SK-N-SH (cell line): ENCODE data around the gene LHX5. TPM values are rescaled to one million over a fixed set of nuclear protein-coding genes. Genes with fewer than 3 reads are reported as not detected.

Source experiments
- CTCF ChIA-PET: fragments of 300-600, 350-600 bp; formaldehyde crosslinking; extraction: SDS; loops from one replicate; lab custom pipeline; 2021; lab: Yijun Ruan, JAX
- POLR2A ChIA-PET: fragments of 350-600 bp; sonication (Branson Sonifier 250); formaldehyde crosslinking; extraction: SDS; loops from one replicate; lab custom pipeline; 2020; ENCODE audit warnings: antibody characterized with exemption, inconsistent platforms; lab: Yijun Ruan, JAX
- DNase-seq: peaks from one replicate; pipeline ENCODE4 v3.0.0; 2012
- H2AFZ ChIP-seq: fragments of 200-600 bp; sonication (generic); 2 replicates; pipeline ENCODE4 v1.8.1; 2016; ENCODE audit warnings: antibody characterized with exemption, mild to moderate bottlenecking, low read depth
- H3F3A ChIP-seq: fragments of 200-600 bp; sonication (generic); replicated peaks from 2 replicates; pipeline ENCODE3; 2016; ENCODE audit warnings: antibody characterized with exemption, mild to moderate bottlenecking; ENCODE audit not compliant: insufficient read depth
- H3K27ac ChIP-seq, 2 experiments: fragments of 200-500 bp in 1 of 2; fragments of 200-600 bp in 1 of 2; sonication (Bioruptor generic) in 1 of 2; sonication (generic), shearing (Covaris generic) in 1 of 2; 2 replicates each; pipeline versions ENCODE4 v1.5.1 to v1.6.1; 2014 to 2016; ENCODE audit warnings: low read depth in 2 of 2, inconsistent platforms in 1 of 2, low read length in 1 of 2, mild to moderate bottlenecking in 1 of 2, mixed read lengths in 1 of 2
- H3K27me3 ChIP-seq: fragments of 200-600 bp; sonication (generic), shearing (Covaris generic); 2 replicates; pipeline ENCODE4 v1.6.1; 2016; ENCODE audit warnings: mixed run types; ENCODE audit not compliant: insufficient read depth
- H3K36me3 ChIP-seq, 2 experiments: fragments of 200-500 bp in 1 of 2; fragments of 200-600 bp in 1 of 2; sonication (Bioruptor generic) in 1 of 2; sonication (generic) in 1 of 2; replicated peaks in 1 of 2; 2 replicates each; pipeline versions ENCODE3 to v1.5.1; 2014 to 2016; ENCODE audit warnings: low read length in 1 of 2, mild to moderate bottlenecking in 1 of 2; ENCODE audit not compliant: insufficient read depth in 2 of 2, control insufficient read depth in 1 of 2
- H3K4me1 ChIP-seq, 2 experiments: fragments of 200-500 bp in 1 of 2; fragments of 200-600 bp in 1 of 2; sonication (Bioruptor generic) in 1 of 2; sonication (generic), shearing (Covaris generic) in 1 of 2; 2 replicates each; pipeline versions ENCODE4 v1.5.1 to v1.6.1; 2014 to 2016; ENCODE audit warnings: low read depth in 1 of 2, low read length in 1 of 2, mixed run types in 1 of 2; ENCODE audit not compliant: insufficient read depth in 2 of 2, control insufficient read depth in 1 of 2
- H3K4me2 ChIP-seq: fragments of 200-600 bp; sonication (generic), shearing (Covaris generic); 2 replicates; pipeline ENCODE4 v1.6.1; 2017; ENCODE audit warnings: mixed run types
- H3K4me3 ChIP-seq, 2 experiments: fragments of 200-500 bp in 1 of 2; fragments of 200-600 bp in 1 of 2; sonication (Bioruptor generic) in 1 of 2; sonication (generic), shearing (Covaris generic) in 1 of 2; 2 replicates each; pipeline versions ENCODE4 v1.5.1 to v1.8.1; 2014 to 2016; ENCODE audit warnings: low read depth in 2 of 2, inconsistent platforms in 1 of 2, low read length in 1 of 2, mild to moderate bottlenecking in 1 of 2, mixed read lengths in 1 of 2, moderate library complexity in 1 of 2
- H3K79me2 ChIP-seq: fragments of 200-600 bp; sonication (generic); 2 replicates; pipeline ENCODE4 v1.8.1; 2017; ENCODE audit warnings: mild to moderate bottlenecking; ENCODE audit not compliant: insufficient read depth
- H3K9ac ChIP-seq: fragments of 200-600 bp; sonication (generic); 2 replicates; pipeline ENCODE4 v1.6.1; 2017; ENCODE audit warnings: mixed run types
- H3K9me2 ChIP-seq: fragments of 200-600 bp; sonication (generic); 2 replicates; pipeline ENCODE4 v1.6.1; 2017; ENCODE audit warnings: mixed run types
- H3K9me3 ChIP-seq: fragments of 200-600 bp; sonication (generic); 2 replicates; pipeline ENCODE4 v1.6.1; 2017; ENCODE audit warnings: mixed run types, mild to moderate bottlenecking, moderate library complexity
- H4K20me1 ChIP-seq: fragments of 200-600 bp; sonication (generic); 2 replicates; pipeline ENCODE4 v1.6.1; 2017; ENCODE audit warnings: mild to moderate bottlenecking, mixed run types; ENCODE audit not compliant: insufficient read depth
- CHD2 ChIP-seq: fragments of 150-350 bp; IDR thresholded peaks from 2 replicates; pipeline ENCODE4 v1.6.1; 2018; ENCODE audit warnings: low read length; ENCODE audit not compliant: partially characterized antibody
- ELF1 ChIP-seq: IDR thresholded peaks from 2 replicates; pipeline ENCODE4 v1.4.0; 2012
- EP300 ChIP-seq, 2 experiments: IDR thresholded peaks; 2 replicates each; pipeline versions ENCODE4 v1.4.0 to v1.6.1; 2012; ENCODE audit warnings: borderline replicate concordance in 1 of 2, low read depth in 1 of 2, low read length in 1 of 2
- FOSL2 ChIP-seq: IDR thresholded peaks from 2 replicates; pipeline ENCODE4 v1.4.0; 2012; ENCODE audit warnings: low read depth, mild to moderate bottlenecking, moderate library complexity, borderline replicate concordance
- GABPA ChIP-seq: IDR thresholded peaks from 2 replicates; pipeline ENCODE4 v1.4.0; 2012; ENCODE audit warnings: low read depth, mild to moderate bottlenecking
- GATA2 ChIP-seq: sonication (generic); formaldehyde crosslinking; IDR thresholded peaks from 2 replicates; pipeline ENCODE4 v1.5.0; 2020; ENCODE audit warnings: mild to moderate bottlenecking, missing genetic modification reagents
- IRF3 ChIP-seq: fragments of 150-350 bp; IDR thresholded peaks from 2 replicates; pipeline ENCODE4 v1.6.1; 2016; ENCODE audit warnings: mild to moderate bottlenecking, low read depth, low read length
- MEF2A ChIP-seq: IDR thresholded peaks from 2 replicates; pipeline ENCODE4 v1.4.0; 2012; ENCODE audit warnings: low read depth, borderline replicate concordance
- MXI1 ChIP-seq: IDR thresholded peaks from 2 replicates; pipeline ENCODE4 v1.6.1; 2012; ENCODE audit warnings: mild to moderate bottlenecking, low read depth, low read length, improper control_type of control experiment
- NRF1 ChIP-seq: IDR thresholded peaks from 2 replicates; pipeline ENCODE4 v1.6.1; 2012; ENCODE audit warnings: low read depth, mild to moderate bottlenecking, low read length
- RAD21 ChIP-seq: IDR thresholded peaks from 2 replicates; pipeline ENCODE4 v1.6.1; 2012; ENCODE audit warnings: mild to moderate bottlenecking, low read length
- RFX5 ChIP-seq: IDR thresholded peaks from 2 replicates; pipeline ENCODE4 v1.6.1; 2012; ENCODE audit warnings: mild to moderate bottlenecking, improper control_type of control experiment, low read length
- SIN3A ChIP-seq: IDR thresholded peaks from 2 replicates; pipeline ENCODE4 v1.6.1; 2012; ENCODE audit warnings: low read depth, mild to moderate bottlenecking, low read length, moderate library complexity, borderline replicate concordance
- SMC3 ChIP-seq: IDR thresholded peaks from 2 replicates; pipeline ENCODE4 v1.6.1; 2012; ENCODE audit warnings: low read depth, low read length, improper control_type of control experiment
- TEAD4 ChIP-seq: IDR thresholded peaks from 2 replicates; pipeline ENCODE4 v1.4.0; 2012; ENCODE audit warnings: mild to moderate bottlenecking, borderline replicate concordance; ENCODE audit not compliant: insufficient read depth
- WGBS: methylation state at CpG from one replicate; pipeline ENCODE4 v1.1.6; 2017; ENCODE audit warnings: low lambda C conversion rate; 5-methylcytosine and 5-hydroxymethylcytosine counted together
- polyA plus RNA-seq, 3 experiments: library from polyadenylated mRNA; depleted of rRNA; stranded (reverse); fragments of >200 nt; gene quantifications; 2 replicates each; pipeline ENCODE4 v1.2.3, GENCODE V29; 2012
- TF ChIP-seq, protein P1 (sequence below): IDR thresholded peaks from 2 replicates; pipeline ENCODE4 v1.4.0; 2012; ENCODE audit warnings: low read depth, borderline replicate concordance
- TF ChIP-seq, protein P2 (sequence below): fragments of 200-600 bp; sonication (generic); IDR thresholded peaks from 2 replicates; pipeline ENCODE4 v1.6.1; 2017; ENCODE audit warnings: antibody characterized with exemption, mild to moderate bottlenecking, moderate library complexity
- TF ChIP-seq, protein P3 (sequence below): IDR thresholded peaks from 2 replicates; pipeline ENCODE4 v1.4.0; 2012; ENCODE audit warnings: low read depth
- TF ChIP-seq, protein P4 (sequence below): fragments of 150-350 bp; IDR thresholded peaks from 2 replicates; pipeline ENCODE4 v1.6.1; 2017; ENCODE audit warnings: antibody characterized with exemption, low read length, low read depth, borderline replicate concordance

LHX5 gene
- polyA plus RNA-seq, 1 of the 3 experiments (the other 2 are of a cell fraction) = not detected

GRCh38 chr12:113449839-113450238 is 21.8 kb downstream of the LHX5 start:
- DNase-seq = no peak
- H3K27me3 ChIP-seq = peaks cover 6% of the 10 kb centered on the region; the same call in 1 of the 2 replicates
- CTCF ChIA-PET = interaction anchor here (1.0 kb wide), 1 partner anchor 12 kb away, joined by 5 read pairs; no protein-coding TSS in a partner anchor
- no peak overlapping the region for H2AFZ ChIP-seq
- 22% methylated on average over 1 of the region's 1 CpG for WGBS
- H3K9me2 ChIP-seq = no peaks in the 10 kb centered on the region
- no peak overlapping the region for H3K27ac ChIP-seq
- TF ChIP-seq ELF1 (no peak), RAD21 (no peak)
- TF ChIP-seq, protein P1, sequence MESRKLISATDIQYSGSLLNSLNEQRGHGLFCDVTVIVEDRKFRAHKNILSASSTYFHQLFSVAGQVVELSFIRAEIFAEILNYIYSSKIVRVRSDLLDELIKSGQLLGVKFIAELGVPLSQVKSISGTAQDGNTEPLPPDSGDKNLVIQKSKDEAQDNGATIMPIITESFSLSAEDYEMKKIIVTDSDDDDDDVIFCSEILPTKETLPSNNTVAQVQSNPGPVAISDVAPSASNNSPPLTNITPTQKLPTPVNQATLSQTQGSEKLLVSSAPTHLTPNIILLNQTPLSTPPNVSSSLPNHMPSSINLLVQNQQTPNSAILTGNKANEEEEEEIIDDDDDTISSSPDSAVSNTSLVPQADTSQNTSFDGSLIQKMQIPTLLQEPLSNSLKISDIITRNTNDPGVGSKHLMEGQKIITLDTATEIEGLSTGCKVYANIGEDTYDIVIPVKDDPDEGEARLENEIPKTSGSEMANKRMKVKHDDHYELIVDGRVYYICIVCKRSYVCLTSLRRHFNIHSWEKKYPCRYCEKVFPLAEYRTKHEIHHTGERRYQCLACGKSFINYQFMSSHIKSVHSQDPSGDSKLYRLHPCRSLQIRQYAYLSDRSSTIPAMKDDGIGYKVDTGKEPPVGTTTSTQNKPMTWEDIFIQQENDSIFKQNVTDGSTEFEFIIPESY = no peak
- H3K4me2 ChIP-seq = no peak overlapping the region
- H3K9me3 ChIP-seq = no peaks in the 10 kb centered on the region
- H3K79me2 ChIP-seq = no peaks in the 10 kb centered on the region
- H3K4me3 ChIP-seq = no peak overlapping the region
- no peaks in the 10 kb centered on the region for H4K20me1 ChIP-seq
- POLR2A ChIA-PET = no interaction called here
- no peak overlapping the region for H3K9ac ChIP-seq
- no peaks in the 10 kb centered on the region for H3K36me3 ChIP-seq
- no peaks in the 10 kb centered on the region for H3K4me1 ChIP-seq
- no peaks in the 10 kb centered on the region for H3F3A ChIP-seq

DNA sequence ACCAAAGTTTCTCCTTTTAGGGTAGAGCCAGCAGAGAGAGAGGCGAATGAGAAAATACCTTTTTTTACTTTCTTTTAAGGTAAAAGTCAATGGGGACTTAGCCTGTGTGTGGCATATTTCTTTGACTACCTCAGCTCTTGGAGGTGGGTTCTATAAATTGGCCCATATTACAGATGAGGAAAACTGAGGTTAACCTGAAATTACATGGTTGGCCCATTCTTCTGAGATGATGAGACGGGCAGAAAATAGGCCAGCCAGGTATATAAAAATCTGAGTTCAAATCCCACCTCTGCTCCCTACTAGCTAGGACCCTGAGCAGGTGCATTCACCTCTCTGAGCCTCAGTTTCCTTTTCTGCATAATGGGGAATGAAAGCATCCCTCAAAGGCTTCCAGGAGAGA is 22.4 kb downstream of the LHX5 start:
- no peak overlapping the region for H3K9ac ChIP-seq
- H3K4me3 ChIP-seq = no peak overlapping the region
- no peak overlapping the region for H2AFZ ChIP-seq
- peaks cover 3% of the 10 kb centered on the region; the same call in 1 of the 2 replicates for H3K27me3 ChIP-seq
- no peaks in the 10 kb centered on the region for H3F3A ChIP-seq
- H4K20me1 ChIP-seq = no peaks in the 10 kb centered on the region
- no peaks in the 10 kb centered on the region for H3K9me2 ChIP-seq
- no peak overlapping the region for H3K4me2 ChIP-seq
- WGBS = 45% methylated on average over 2 of the region's 2 CpGs
- TF ChIP-seq, protein P2, sequence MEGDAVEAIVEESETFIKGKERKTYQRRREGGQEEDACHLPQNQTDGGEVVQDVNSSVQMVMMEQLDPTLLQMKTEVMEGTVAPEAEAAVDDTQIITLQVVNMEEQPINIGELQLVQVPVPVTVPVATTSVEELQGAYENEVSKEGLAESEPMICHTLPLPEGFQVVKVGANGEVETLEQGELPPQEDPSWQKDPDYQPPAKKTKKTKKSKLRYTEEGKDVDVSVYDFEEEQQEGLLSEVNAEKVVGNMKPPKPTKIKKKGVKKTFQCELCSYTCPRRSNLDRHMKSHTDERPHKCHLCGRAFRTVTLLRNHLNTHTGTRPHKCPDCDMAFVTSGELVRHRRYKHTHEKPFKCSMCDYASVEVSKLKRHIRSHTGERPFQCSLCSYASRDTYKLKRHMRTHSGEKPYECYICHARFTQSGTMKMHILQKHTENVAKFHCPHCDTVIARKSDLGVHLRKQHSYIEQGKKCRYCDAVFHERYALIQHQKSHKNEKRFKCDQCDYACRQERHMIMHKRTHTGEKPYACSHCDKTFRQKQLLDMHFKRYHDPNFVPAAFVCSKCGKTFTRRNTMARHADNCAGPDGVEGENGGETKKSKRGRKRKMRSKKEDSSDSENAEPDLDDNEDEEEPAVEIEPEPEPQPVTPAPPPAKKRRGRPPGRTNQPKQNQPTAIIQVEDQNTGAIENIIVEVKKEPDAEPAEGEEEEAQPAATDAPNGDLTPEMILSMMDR = no peak
- TF ChIP-seq RFX5 (no peak), NRF1 (no peak), FOSL2 (no peak), CHD2 (no peak), MXI1 (no peak), GABPA (no peak), EP300 (IDR thresholded peaks at IDR 0.05; ENCODE audit: borderline replicate concordance in 1 of 2, low read depth in 1 of 2, low read length in 1 of 2) (no peak), RAD21 (no peak), GATA2 (CRISPR knock-in tag) (no peak), SIN3A (no peak), IRF3 (no peak), SMC3 (no peak), MEF2A (no peak), TEAD4 (no peak), ELF1 (no peak)
- TF ChIP-seq, protein P3, sequence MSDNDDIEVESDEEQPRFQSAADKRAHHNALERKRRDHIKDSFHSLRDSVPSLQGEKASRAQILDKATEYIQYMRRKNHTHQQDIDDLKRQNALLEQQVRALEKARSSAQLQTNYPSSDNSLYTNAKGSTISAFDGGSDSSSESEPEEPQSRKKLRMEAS = no peak
- TF ChIP-seq, protein P1 = no peak
- TF ChIP-seq, protein P4, sequence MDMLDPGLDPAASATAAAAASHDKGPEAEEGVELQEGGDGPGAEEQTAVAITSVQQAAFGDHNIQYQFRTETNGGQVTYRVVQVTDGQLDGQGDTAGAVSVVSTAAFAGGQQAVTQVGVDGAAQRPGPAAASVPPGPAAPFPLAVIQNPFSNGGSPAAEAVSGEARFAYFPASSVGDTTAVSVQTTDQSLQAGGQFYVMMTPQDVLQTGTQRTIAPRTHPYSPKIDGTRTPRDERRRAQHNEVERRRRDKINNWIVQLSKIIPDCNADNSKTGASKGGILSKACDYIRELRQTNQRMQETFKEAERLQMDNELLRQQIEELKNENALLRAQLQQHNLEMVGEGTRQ = no peak
- CTCF ChIA-PET = interaction anchor here (1.0 kb wide), 1 partner anchor 13 kb away, joined by 5 read pairs; no protein-coding TSS in a partner anchor
- no peaks in the 10 kb centered on the region for H3K36me3 ChIP-seq
- no peaks in the 10 kb centered on the region for H3K79me2 ChIP-seq
- DNase-seq = no peak
- no peaks in the 10 kb centered on the region for H3K4me1 ChIP-seq
- POLR2A ChIA-PET = no interaction called here
- no peak overlapping the region for H3K27ac ChIP-seq
- no peaks in the 10 kb centered on the region for H3K9me3 ChIP-seq
